ENCODE measurements around the gene NELFA.

Gene NELFA

DNA sequence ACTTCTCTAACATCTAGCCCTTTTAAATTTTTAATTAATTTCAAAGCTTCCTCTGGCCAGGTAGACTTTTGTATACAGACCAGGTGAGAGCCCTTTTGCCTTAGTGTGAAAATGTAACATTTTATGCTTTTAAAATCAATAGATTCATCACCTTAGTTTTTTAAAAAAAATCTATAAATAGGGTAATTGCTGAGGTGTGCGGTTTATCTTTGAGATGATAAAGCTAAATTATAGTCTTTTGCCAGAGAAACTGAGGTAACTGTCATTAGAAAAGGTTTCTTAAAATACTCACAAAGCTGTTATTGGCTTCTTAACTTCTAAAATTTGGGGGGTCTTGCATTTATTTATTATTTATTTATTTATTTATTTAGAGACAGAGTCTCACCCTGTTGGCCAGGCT lies 62.9 kb downstream of the NELFA start:
- TF ChIP-seq, protein P1, sequence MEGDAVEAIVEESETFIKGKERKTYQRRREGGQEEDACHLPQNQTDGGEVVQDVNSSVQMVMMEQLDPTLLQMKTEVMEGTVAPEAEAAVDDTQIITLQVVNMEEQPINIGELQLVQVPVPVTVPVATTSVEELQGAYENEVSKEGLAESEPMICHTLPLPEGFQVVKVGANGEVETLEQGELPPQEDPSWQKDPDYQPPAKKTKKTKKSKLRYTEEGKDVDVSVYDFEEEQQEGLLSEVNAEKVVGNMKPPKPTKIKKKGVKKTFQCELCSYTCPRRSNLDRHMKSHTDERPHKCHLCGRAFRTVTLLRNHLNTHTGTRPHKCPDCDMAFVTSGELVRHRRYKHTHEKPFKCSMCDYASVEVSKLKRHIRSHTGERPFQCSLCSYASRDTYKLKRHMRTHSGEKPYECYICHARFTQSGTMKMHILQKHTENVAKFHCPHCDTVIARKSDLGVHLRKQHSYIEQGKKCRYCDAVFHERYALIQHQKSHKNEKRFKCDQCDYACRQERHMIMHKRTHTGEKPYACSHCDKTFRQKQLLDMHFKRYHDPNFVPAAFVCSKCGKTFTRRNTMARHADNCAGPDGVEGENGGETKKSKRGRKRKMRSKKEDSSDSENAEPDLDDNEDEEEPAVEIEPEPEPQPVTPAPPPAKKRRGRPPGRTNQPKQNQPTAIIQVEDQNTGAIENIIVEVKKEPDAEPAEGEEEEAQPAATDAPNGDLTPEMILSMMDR (IDR thresholded peaks at IDR 0.05; ENCODE audit: borderline replicate concordance, insufficient read depth, low read depth, low read length), result no peak

DNA sequence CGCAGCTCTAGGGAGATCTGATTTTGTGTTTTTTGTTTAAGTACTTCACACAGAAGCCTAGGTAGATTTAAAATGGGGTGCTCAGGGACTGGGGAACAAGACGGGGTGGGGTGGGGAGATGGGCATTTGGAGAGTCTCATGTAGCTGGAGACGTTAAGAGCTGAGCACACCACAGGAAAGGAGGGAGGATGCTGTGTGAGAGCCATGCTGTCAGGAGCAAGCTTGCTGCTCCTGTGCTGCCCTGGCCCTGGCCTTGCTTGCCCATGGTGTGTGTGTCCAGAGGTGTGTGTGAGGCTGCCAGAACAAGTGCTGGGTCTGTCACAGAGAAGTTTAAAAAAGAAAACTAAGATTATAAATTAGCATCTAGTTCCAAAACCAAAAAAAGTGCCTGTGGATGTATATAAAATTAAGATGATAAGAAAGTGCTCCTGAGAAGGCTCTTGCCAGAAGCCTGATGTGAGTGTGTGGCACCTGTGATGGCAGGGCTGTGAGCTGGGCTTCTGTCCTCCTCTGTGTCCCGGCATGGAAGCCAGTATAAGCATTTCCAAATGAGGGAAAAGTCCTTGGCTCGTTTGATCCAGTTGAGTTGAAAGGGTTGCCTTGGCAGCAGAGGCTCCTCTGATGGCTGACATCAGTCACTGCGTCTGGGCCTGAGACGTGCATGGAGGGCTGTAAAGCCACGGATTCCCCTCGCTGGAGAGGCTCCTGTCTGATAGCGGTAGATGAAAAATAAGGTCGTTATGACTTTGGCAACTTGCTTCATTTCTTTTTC lies 63.5 kb downstream of the NELFA start:
- TF ChIP-seq, protein P1 (IDR thresholded peaks at IDR 0.05; ENCODE audit: borderline replicate concordance, insufficient read depth, low read depth, low read length), result no peak
- H3K4me3 ChIP-seq (ENCODE audit: low read depth, low read length), result no peak overlapping the region

More for the DNA sequence above, 62.9 kb downstream of the NELFA start:
- no peak overlapping the region for H3K4me3 ChIP-seq (ENCODE audit: low read depth, low read length)

DNA sequence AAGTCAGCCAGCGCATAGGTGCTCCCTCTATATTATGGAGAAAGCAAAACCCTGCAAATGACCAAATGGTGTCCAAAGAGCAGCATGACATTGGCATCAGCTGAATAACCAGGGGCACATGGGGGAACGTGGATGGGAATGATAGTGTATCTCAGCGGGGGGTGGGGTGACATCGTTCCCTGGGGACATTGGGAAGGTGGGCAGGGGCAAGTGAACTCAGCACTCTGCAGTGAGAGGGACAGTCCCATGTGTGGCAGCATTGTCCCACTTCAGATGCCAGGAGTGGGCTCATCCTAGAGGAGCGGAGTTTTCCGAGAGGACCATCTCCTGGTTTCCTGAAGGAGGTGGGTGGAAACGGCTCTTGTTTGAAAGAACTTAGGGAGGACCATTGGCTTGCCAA lies 64.8 kb downstream of the NELFA start:
- TF ChIP-seq, protein P1 (IDR thresholded peaks at IDR 0.05; ENCODE audit: borderline replicate concordance, insufficient read depth, low read depth, low read length), result no peak
- no peak overlapping the region for H3K4me3 ChIP-seq (ENCODE audit: low read depth, low read length)

DNA sequence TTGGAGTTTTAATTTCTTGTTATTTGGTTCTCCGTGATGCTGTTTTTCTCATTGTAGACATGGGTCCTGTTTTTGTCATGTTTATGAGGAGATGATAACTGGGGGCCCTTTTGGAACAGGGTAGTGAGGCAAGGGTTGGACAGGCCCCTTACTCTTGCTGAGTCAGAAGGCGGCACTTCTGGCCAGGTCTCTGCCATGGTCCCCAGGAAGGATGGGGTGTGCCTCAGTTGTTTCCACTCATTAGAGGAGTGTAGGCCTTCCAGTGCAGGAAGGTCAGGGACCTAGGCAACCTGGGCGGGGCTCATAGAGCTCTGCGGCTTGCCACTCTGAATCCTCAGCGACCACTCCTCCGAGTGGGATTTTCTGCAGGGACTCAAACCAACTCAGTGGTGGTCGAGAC lies 68.2 kb downstream of the NELFA start:
- H3K4me3 ChIP-seq (ENCODE audit: low read depth, low read length), result no peak overlapping the region
- TF ChIP-seq, protein P1 (IDR thresholded peaks at IDR 0.05; ENCODE audit: borderline replicate concordance, insufficient read depth, low read depth, low read length), result no peak

DNA sequence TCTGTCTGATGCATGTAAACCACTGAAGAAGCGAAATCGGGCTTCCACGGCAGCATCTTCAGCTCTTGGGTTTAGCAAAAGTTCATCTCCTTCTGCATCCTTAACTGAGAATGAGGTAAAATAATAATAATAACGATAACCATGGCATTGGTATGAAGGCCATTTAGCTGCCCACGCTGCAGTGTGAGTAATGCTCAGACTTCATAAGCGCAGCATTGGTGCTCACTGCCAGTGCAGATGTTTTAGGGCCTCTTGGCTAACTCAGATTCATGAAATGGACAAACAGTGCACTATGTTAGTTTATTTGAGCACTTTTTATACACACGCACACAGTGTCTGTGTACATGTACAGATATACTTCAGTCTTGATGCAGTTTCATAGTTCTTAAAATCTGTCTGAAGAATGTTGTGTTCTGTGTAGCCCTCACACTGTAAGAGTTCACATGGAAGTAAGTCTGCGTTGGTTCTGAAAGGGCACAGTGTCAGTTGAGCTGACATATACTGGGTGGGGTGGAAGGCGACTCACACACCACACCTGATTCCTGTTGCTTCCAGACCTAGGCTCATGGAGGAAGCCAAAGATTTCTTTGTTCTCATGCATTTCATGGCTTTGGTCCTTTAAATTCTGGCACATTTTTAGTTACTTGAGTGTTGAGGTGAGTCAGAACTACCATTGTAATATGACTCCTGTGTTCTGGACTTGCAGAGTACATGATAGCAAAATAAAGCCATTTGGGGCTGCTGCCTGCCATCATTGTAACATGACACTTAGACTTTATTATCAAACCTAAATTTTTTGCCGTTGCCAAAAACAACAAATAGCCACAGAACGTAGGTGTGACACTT lies 68.9 kb downstream of the NELFA start:
- TF ChIP-seq, protein P1 (IDR thresholded peaks at IDR 0.05; ENCODE audit: borderline replicate concordance, insufficient read depth, low read depth, low read length), result no peak

DNA sequence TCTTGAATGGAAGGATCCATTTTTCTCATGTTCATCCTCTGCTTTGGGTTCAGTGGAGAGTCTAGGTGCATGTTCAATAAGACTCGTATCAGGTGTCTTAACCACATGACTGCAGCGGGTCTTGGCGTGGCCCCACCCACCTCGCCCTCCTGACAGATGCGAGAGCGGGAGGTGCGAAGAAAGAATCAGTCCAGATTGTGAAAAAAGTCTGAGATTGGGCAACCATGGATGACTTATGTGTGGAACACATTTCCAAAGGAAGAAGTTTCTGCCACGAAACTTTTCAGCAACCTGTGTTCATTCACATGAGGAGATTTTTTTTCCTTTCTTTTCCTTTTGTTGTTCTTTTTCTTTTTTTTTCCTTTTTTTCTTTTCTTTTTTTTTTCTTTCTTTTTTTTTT lies 70.7 kb downstream of the NELFA start:
- no peak overlapping the region for H3K4me3 ChIP-seq (ENCODE audit: low read depth, low read length)
- TF ChIP-seq, protein P1 (IDR thresholded peaks at IDR 0.05; ENCODE audit: borderline replicate concordance, insufficient read depth, low read depth, low read length), result no peak

More for the DNA sequence above, 68.9 kb downstream of the NELFA start:
- no peak overlapping the region for H3K4me3 ChIP-seq (ENCODE audit: low read depth, low read length)

Measured in GM12875 (cell line).